Raji (cell line): Measurements from ENCODE around the gene ABHD14A.

ENCODE experiments used
- POLR2A ChIP-seq: IDR thresholded peaks from 2 replicates; pipeline ENCODE4 v1.6.1; 2011; ENCODE audit warnings: low read depth, low read length, control low read depth; ENCODE audit not compliant: insufficient read depth

ABHD14A gene

GRCh38 chr3:51946796-51947195 lies 28.1 kb upstream of the ABHD14A start:
- TF ChIP-seq POLR2A, result no peak

- no peak for TF ChIP-seq POLR2A
Observed at GRCh38 chr3:51947215-51947900, 27.5 kb upstream of the ABHD14A start.

DNA sequence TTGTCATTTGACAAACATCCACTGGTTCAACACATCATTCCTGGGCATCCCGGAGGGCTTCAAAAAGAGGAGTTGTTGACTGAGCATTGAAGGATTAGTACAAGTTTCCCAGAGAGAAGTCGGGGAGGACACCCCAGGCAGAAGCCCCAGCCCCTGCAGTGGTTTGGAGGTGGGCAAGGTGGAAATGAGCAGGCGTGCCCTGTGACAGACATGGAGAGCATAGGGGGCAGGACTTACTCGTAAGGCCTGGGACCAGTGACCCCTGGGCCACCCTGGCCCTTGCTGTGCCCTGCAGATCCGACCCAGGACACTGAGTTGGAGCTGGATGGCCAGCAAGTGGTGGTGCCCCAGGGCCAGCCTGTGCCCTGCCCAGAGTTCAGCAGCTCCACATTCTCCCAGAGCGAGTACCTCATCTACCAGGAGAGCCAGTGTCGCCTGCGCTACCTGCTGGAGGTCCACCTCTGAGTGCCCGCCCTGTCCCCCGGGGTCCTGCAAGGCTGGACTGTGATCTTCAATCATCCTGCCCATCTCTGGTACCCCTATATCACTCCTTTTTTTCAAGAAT lies 26.8 kb upstream of the ABHD14A start:
- no peak for TF ChIP-seq POLR2A

DNA sequence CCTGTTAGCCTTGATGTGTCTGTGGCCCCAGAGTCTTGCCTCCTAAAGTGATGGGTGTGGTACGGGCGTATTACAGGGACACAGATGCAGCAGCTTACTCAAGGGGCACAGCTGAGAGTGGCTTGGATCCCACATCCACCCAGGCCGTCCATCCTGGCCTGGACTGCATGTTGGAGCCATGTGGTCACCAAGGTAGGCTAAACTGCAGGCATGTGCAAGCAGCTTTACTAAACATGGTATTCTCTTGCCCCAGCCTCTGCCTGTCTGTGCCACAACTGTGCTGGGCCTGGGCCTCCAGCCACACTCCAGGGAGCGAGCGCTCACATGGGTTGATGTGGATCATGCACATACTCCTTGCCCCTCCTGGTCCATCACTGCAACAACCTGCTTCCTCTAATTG lies 25.7 kb upstream of the ABHD14A start:
- no peak for TF ChIP-seq POLR2A

GRCh38 chr3:51950899-51951298 lies 24.0 kb upstream of the ABHD14A start:
- no peak for TF ChIP-seq POLR2A

- TF ChIP-seq POLR2A, result no peak
Observed at GRCh38 chr3:51953445-51953844, 21.4 kb upstream of the ABHD14A start.

GRCh38 chr3:51954105-51954504 lies 20.8 kb upstream of the ABHD14A start:
- TF ChIP-seq POLR2A, result no peak

GRCh38 chr3:51954713-51955112 lies 20.2 kb upstream of the ABHD14A start:
- no peak for TF ChIP-seq POLR2A

GRCh38 chr3:51955175-51955892 lies 19.5 kb upstream of the ABHD14A start, which contains the start of gene GPR62:
TSS of gene GPR62 (plus strand) at chr3:51955381. CDS start at chr3:51955653, 272 bp downstream.
- TF ChIP-seq POLR2A, result no peak

DNA sequence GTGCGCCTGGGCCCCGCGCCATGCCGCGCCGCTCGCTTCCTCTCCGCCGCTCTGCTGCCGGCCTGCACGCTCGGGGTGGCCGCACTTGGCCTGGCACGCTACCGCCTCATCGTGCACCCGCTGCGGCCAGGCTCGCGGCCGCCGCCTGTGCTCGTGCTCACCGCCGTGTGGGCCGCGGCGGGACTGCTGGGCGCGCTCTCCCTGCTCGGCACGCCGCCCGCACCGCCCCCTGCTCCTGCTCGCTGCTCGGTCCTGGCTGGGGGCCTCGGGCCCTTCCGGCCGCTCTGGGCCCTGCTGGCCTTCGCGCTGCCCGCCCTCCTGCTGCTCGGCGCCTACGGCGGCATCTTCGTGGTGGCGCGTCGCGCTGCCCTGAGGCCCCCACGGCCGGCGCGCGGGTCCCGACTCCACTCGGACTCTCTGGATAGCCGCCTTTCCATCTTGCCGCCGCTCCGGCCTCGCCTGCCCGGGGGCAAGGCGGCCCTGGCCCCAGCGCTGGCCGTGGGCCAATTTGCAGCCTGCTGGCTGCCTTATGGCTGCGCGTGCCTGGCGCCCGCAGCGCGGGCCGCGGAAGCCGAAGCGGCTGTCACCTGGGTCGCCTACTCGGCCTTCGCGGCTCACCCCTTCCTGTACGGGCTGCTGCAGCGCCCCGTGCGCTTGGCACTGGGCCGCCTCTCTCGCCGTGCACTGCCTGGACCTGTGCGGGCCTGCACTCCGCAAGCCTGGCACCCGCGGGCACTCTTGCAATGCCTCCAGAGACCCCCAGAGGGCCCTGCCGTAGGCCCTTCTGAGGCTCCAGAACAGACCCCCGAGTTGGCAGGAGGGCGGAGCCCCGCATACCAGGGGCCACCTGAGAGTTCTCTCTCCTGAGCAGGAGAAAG lies 18.7 kb upstream of the ABHD14A start:
- TF ChIP-seq POLR2A, result no peak

DNA sequence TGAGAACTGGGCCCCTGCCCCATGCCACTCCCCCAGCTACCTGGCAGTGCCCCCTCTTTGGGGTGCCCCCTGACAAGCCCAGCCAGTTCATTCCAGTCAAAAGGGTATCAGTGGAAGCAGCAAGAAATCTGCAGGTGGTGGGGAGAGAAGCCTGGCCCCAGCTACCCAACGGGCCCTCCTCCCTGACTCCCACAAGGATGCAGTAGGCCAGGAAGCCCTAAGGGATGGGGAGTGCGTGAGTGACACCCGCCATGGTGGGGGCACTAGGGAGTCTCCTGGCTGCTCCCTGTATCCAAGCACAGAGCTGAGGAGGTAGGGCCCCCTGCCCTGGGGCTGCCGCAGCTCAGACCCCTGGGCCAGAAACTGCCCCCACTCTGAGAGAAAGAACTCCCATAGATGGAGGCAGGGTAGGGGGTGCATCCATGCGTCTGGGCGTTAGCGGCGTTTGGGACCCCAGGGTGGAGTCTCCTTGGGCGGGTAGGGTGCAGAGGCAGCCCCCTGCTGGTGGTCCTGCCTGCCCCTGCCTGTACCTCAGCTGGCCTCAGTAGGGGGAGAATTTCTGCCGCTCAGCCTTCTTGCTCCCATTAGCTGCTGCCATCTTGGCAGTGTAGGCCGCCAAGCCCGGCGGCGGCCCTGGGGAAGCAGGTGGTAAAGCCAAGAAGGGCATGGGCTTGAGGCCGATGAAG lies 17.2 kb upstream of the ABHD14A start:
- TF ChIP-seq POLR2A, result no peak

DNA sequence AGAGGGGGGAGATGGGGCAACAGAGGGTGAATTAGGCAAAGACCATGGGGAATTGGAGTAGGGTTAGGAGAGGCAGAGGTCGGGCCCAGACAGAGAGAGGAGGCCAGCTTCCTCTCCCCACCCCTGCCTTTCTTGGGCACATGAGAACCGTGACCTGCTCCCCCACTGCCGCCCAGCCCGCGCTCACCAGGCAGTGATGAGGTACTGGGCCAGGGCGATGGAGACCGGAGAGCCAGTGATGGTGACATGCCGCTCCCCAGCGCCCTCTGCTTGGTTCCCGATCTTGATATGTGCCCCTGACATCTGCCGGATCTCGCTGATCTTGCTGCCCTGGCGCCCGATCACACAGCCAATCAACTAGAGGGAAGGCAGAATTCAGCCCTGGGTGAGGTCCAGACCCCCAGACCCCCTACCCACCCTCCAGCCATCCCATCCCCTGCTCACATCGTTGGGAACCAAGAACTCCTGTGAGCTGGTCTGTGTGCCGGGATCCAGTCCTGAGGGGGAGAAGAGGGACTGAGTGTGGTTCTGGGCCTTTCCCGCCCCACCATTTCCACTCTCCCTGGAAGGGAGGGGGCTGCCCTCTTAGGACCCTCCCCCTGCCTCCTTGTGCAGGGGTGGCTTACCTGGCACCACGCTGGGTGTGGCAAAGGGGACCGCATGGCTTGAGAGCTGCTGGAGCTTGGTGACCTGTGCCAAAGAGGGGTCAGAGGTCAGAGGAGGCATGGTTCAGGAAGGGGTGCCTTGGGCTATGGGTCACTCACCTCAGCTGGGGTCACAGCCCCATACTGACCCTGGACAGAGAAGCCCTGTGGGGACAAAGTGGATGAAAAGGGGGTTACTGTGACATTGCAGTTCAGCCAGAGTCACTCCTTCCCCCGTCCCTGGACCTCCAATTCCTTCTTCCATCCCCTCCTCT lies 16.0 kb upstream of the ABHD14A start:
- no peak for TF ChIP-seq POLR2A

DNA sequence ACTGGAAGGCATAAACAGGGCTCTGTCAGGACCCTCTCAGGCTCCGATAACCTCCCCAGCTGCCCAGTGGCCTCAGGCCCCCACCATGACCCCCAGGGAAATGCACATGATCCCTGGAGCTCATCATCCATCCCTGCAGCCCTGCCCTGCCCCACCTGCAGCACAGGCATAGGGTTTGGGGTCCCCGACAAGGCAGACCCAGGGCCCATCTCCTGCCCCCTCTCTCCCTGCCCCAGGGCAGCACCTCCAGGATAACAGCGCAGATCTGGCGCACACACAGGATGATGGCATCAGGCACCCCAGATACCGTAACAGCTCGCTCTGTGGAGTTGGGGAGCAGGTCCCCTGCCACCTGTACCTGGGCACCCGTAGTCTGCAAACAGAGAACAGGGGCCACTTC lies 15.2 kb upstream of the ABHD14A start:
- TF ChIP-seq POLR2A, result no peak

DNA sequence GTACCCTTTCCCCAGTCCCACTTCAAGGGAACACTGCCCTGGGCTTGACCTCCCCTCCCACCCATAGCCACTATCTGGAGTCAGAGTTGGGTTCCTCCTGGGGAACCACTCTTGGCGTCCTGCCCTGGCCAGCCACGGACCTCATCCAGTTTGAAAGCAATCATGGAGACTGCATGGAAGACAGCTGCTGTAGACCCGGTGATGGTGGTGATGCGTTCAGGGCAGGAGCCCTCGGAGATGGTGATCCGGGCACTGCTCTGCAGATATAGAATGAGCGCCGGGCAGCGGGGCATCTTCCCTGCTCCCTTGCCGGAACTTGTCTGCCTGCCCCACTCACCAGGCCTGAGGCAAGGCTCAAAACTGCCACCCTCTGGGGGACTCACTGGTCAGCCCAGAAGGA lies 14.5 kb upstream of the ABHD14A start:
- TF ChIP-seq POLR2A, result no peak
